HG02840 (cell line): Measurements from ENCODE around the gene AMMECR1L.

Source experiments
- ATAC-seq: cut with Tn5 transposase; IDR thresholded peaks from one replicate; pipeline ENCODE4 v1.9.1; 2021; ENCODE audit warnings: mild to moderate bottlenecking, moderate library complexity, moderate number of reproducible peaks; ENCODE audit not compliant: unreplicated experiment, low FRiP score

Gene AMMECR1L

GRCh38 chr2:127887776-127888130 is 2.0 kb upstream of the AMMECR1L start:
- no peak for ATAC-seq

GRCh38 chr2:127887082-127887775 is 1.5 kb upstream of the AMMECR1L start:
- ATAC-seq: no peak

GRCh38 chr2:127886593-127886935 is 808 bp upstream of the AMMECR1L start:
- peak; percentile 26 for ATAC-seq

- peak; percentile 18 for ATAC-seq
Observed at GRCh38 chr2:127884861-127885740, 655 bp downstream of the AMMECR1L start.

- ATAC-seq: no peak
Observed at GRCh38 chr2:127884436-127884835, 1.3 kb downstream of the AMMECR1L start.

GRCh38 chr2:127879899-127880298 is 5.9 kb downstream of the AMMECR1L start:
- ATAC-seq: no peak

- ATAC-seq: no peak
Observed at GRCh38 chr2:127877626-127878025, 8.1 kb downstream of the AMMECR1L start.

GRCh38 chr2:127877136-127877535 is 8.6 kb downstream of the AMMECR1L start:
- no peak for ATAC-seq

GRCh38 chr2:127874378-127875269 is 11.1 kb downstream of the AMMECR1L start:
- ATAC-seq: no peak

GRCh38 chr2:127873707-127874303 is 12.0 kb downstream of the AMMECR1L start:
- no peak for ATAC-seq

- ATAC-seq: no peak
Observed at GRCh38 chr2:127872354-127872753, 13.4 kb downstream of the AMMECR1L start.

- ATAC-seq: no peak
Observed at GRCh38 chr2:127865926-127866325, 19.8 kb downstream of the AMMECR1L start.

GRCh38 chr2:127864877-127865276 is 20.9 kb downstream of the AMMECR1L start:
- ATAC-seq: no peak

GRCh38 chr2:127862228-127862627 is 23.5 kb downstream of the AMMECR1L start:
- ATAC-seq: no peak

- ATAC-seq: no peak
Observed at GRCh38 chr2:127860130-127860529, 25.6 kb downstream of the AMMECR1L start.

GRCh38 chr2:127859712-127860085 is 26.1 kb downstream of the AMMECR1L start:
- no peak for ATAC-seq

- ATAC-seq: peak; percentile 21
Observed at GRCh38 chr2:127857265-127857808, 28.4 kb downstream of the AMMECR1L start.

GRCh38 chr2:127853671-127854070 is 32.1 kb downstream of the AMMECR1L start:
- ATAC-seq: no peak

- ATAC-seq: no peak
Observed at GRCh38 chr2:127852388-127852787, 33.4 kb downstream of the AMMECR1L start.

- ATAC-seq: no peak
Observed at GRCh38 chr2:127847931-127848330, 37.8 kb downstream of the AMMECR1L start.
